HEK293T (cell line): Measurements from ENCODE around the gene MMP17.

Source experiments
- ARNT ChIP-seq: fragments of 450-650 bp; IDR thresholded peaks from 2 replicates; pipeline ENCODE4 v1.6.1; 2017; ENCODE audit warnings: mild to moderate bottlenecking
- BHLHE40 ChIP-seq: fragments of 450-650 bp; IDR thresholded peaks from 2 replicates; pipeline ENCODE4 v1.6.1; 2016; ENCODE audit warnings: mild to moderate bottlenecking, moderate library complexity, borderline replicate concordance
- ELF4 ChIP-seq: fragments of 450-650 bp; IDR thresholded peaks from 2 replicates; pipeline ENCODE4 v1.6.1; 2017; ENCODE audit warnings: antibody characterized with exemption
- FOXA1 ChIP-seq: fragments of 450-650 bp; IDR thresholded peaks from 2 replicates; pipeline ENCODE4 v1.6.1; 2016; ENCODE audit warnings: mild to moderate bottlenecking
- FOXK2 ChIP-seq: fragments of 450-650 bp; IDR thresholded peaks from 2 replicates; pipeline ENCODE4 v1.6.1; 2016; ENCODE audit warnings: mild to moderate bottlenecking
- FOXM1 ChIP-seq: fragments of 450-650 bp; IDR thresholded peaks from 2 replicates; pipeline ENCODE4 v1.6.1; 2017; ENCODE audit warnings: mild to moderate bottlenecking, borderline replicate concordance
- HDGF ChIP-seq: fragments of 450-650 bp; IDR thresholded peaks from 2 replicates; pipeline ENCODE4 v1.6.1; 2017; ENCODE audit warnings: antibody characterized with exemption, borderline replicate concordance
- L3MBTL2 ChIP-seq: fragments of 450-650 bp; conservative IDR thresholded peaks from 2 replicates; pipeline ENCODE4 v1.6.1; 2016; ENCODE audit warnings: mild to moderate bottlenecking
- LEF1 ChIP-seq: fragments of 450-650 bp; IDR thresholded peaks from 2 replicates; pipeline ENCODE4 v1.6.1; 2017; ENCODE audit warnings: mild to moderate bottlenecking, borderline replicate concordance
- NFRKB ChIP-seq: fragments of 450-650 bp; IDR thresholded peaks from 2 replicates; pipeline ENCODE4 v1.6.1; 2016; ENCODE audit warnings: mild to moderate bottlenecking, moderate library complexity
- SP1 ChIP-seq: fragments of 450-650 bp; IDR thresholded peaks from 2 replicates; pipeline ENCODE4 v1.6.1; 2017
- SUZ12 ChIP-seq: fragments of 450-650 bp; IDR thresholded peaks from 2 replicates; pipeline ENCODE4 v1.6.1; 2016; ENCODE audit warnings: mild to moderate bottlenecking
- ZNF384 ChIP-seq: fragments of 450-650 bp; IDR thresholded peaks from 2 replicates; pipeline ENCODE4 v1.6.1; 2016
- TF ChIP-seq, protein P1 (sequence below): fragments of 450-650 bp; IDR thresholded peaks from 2 replicates; pipeline ENCODE4 v1.6.1; 2016

DNA sequence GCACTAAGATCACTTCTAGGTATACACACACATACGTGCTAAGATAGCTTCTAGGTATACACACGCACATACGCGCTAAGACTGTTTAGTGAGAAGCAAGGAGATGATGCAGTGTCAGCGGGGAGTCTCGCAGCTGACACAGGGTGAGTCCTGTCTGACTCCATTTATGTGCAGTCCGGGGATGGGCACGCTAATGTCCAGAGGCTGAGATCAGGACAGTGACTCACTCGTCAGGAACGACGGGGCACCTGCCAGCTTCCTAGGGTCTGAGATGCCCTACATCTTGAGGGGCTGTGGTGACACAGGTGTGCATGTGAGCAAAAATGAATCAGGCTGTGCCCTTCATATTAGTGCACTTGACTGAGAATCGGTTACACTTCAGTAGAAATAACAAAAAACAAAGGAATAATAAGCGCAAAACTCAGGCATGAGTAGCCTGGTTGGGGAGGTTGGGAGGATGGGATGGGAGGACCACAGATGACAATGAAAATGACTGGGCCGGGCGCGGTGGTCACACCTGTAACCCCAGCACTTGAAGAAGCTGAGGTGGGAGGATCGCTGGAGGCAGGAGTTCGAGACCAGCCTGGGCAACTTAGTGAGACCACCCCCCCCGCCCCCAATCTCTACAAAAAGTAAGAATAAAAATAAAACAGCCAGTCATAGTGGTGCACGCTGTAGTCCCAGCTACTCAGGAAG is 37.1 kb downstream of the MMP17 start:
- TF ChIP-seq SUZ12 (no peak), BHLHE40 (no peak), ARNT (no peak), HDGF (no peak), FOXM1 (no peak), NFRKB (no peak), FOXA1 (no peak), ELF4 (no peak), SP1 (no peak), L3MBTL2 (no peak), ZNF384 (no peak), FOXK2 (no peak), LEF1 (no peak)
- TF ChIP-seq, protein P1, sequence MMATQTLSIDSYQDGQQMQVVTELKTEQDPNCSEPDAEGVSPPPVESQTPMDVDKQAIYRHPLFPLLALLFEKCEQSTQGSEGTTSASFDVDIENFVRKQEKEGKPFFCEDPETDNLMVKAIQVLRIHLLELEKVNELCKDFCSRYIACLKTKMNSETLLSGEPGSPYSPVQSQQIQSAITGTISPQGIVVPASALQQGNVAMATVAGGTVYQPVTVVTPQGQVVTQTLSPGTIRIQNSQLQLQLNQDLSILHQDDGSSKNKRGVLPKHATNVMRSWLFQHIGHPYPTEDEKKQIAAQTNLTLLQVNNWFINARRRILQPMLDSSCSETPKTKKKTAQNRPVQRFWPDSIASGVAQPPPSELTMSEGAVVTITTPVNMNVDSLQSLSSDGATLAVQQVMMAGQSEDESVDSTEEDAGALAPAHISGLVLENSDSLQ, result no peak
